HEK293T (cell line): ENCODE data around the gene MYMX.
"Not testable (repeated sequence)": the region's sequence is repeated elsewhere in the genome, so short reads cannot be mapped to it uniquely, and the experiment has no call there.

Source experiments
- CTCF ChIA-PET: fragments of 350-600 bp; formaldehyde crosslinking; extraction: SDS; loops from one replicate; lab custom pipeline; 2021; ENCODE audit warnings: antibody characterized with exemption, inconsistent platforms; lab: Yijun Ruan, JAX
- POLR2A ChIA-PET: fragments of 350-600 bp; formaldehyde crosslinking; extraction: SDS; loops from one replicate; lab custom pipeline; 2020; ENCODE audit warnings: antibody characterized with exemption, inconsistent platforms; lab: Yijun Ruan, JAX
- DNase-seq: peaks from one replicate; pipeline ENCODE4 v3.0.0; 2012; ENCODE audit warnings: mixed read lengths; ENCODE audit errors: extremely low spot score
- ARNT ChIP-seq: fragments of 450-650 bp; IDR thresholded peaks from 2 replicates; pipeline ENCODE4 v1.6.1; 2017; ENCODE audit warnings: mild to moderate bottlenecking
- BHLHE40 ChIP-seq: fragments of 450-650 bp; IDR thresholded peaks from 2 replicates; pipeline ENCODE4 v1.6.1; 2016; ENCODE audit warnings: mild to moderate bottlenecking, moderate library complexity, borderline replicate concordance
- CTBP1 ChIP-seq: fragments of 450-650 bp; IDR thresholded peaks from 2 replicates; pipeline ENCODE4 v1.6.1; 2016; ENCODE audit warnings: borderline replicate concordance
- ELF4 ChIP-seq: fragments of 450-650 bp; IDR thresholded peaks from 2 replicates; pipeline ENCODE4 v1.6.1; 2017; ENCODE audit warnings: antibody characterized with exemption
- FOXA1 ChIP-seq: fragments of 450-650 bp; IDR thresholded peaks from 2 replicates; pipeline ENCODE4 v1.6.1; 2016; ENCODE audit warnings: mild to moderate bottlenecking
- FOXK2 ChIP-seq: fragments of 450-650 bp; IDR thresholded peaks from 2 replicates; pipeline ENCODE4 v1.6.1; 2016; ENCODE audit warnings: mild to moderate bottlenecking
- FOXM1 ChIP-seq: fragments of 450-650 bp; IDR thresholded peaks from 2 replicates; pipeline ENCODE4 v1.6.1; 2017; ENCODE audit warnings: mild to moderate bottlenecking, borderline replicate concordance
- HDGF ChIP-seq: fragments of 450-650 bp; IDR thresholded peaks from 2 replicates; pipeline ENCODE4 v1.6.1; 2017; ENCODE audit warnings: antibody characterized with exemption, borderline replicate concordance
- L3MBTL2 ChIP-seq: fragments of 450-650 bp; conservative IDR thresholded peaks from 2 replicates; pipeline ENCODE4 v1.6.1; 2016; ENCODE audit warnings: mild to moderate bottlenecking
- LEF1 ChIP-seq: fragments of 450-650 bp; IDR thresholded peaks from 2 replicates; pipeline ENCODE4 v1.6.1; 2017; ENCODE audit warnings: mild to moderate bottlenecking, borderline replicate concordance
- NFRKB ChIP-seq: fragments of 450-650 bp; IDR thresholded peaks from 2 replicates; pipeline ENCODE4 v1.6.1; 2016; ENCODE audit warnings: mild to moderate bottlenecking, moderate library complexity
- SP1 ChIP-seq: fragments of 450-650 bp; IDR thresholded peaks from 2 replicates; pipeline ENCODE4 v1.6.1; 2017
- SUZ12 ChIP-seq: fragments of 450-650 bp; IDR thresholded peaks from 2 replicates; pipeline ENCODE4 v1.6.1; 2016; ENCODE audit warnings: mild to moderate bottlenecking
- TARDBP ChIP-seq: fragments of 450-650 bp; IDR thresholded peaks from 2 replicates; pipeline ENCODE4 v1.6.1; 2016
- ZNF384 ChIP-seq: fragments of 450-650 bp; IDR thresholded peaks from 2 replicates; pipeline ENCODE4 v1.6.1; 2016
- TF ChIP-seq, protein P1 (sequence below): fragments of 450-650 bp; IDR thresholded peaks from 2 replicates; pipeline ENCODE4 v1.6.1; 2016

The MYMX gene

DNA sequence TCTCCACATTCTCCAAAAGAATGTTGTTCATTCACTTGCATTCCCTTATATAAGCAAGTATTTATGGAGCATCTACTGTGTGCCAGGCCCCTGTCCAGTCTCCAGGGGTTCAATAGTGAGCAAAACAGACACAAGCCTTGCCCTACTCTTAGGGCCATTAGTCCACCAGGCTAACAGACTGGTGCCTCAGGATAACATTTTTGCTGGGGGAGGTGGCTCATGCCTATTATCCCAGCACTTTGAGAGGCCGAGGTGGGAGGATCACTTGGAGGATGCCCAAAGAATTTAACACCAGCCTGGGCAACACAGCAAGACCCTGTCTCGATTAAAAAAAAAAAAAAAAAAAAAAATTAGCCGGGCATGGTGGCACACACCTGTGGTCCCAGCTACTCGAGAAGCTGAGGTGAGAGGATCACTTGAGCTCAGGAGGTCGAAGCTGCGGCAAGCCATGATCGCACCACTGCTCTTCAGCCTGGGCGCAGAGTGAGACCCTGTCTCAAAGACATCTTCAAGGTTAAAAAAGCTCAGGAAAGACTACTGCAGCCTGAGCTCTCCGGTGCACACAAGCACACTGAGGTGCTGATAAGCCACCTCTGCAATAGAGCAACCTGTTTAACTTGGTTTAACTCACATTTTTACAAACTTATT, 38.2 kb upstream of the MYMX start:
- ChIA-PET POLR2A (no interaction called here), CTCF (no interaction called here)
- no peak for TF ChIP-seq SP1
- no peak for TF ChIP-seq L3MBTL2
- no peak for DNase-seq

DNA sequence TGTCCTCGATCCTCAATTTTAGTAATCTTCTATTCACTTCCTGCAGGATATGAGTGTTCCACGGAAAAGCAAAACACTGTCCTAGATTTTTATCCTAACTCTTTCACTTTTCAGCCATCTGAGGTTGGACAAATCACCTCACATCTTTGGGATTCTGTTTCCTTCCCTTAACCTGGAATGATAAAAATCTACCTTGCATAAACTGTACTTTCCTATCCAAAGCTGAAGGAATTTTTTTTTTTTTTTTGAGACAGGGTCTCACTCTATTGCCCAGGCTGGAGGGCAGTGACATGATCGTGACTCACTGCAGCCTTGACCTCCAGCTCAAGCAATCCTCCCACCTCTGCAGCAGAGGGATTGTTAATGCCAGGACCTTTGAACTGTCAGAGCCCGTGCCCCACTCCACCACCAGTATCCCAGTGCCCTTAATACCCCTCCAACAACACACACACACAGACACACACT, 37.6 kb upstream of the MYMX start:
- DNase-seq: no peak
- ChIA-PET POLR2A (no interaction called here), CTCF (no interaction called here)
- no peak for TF ChIP-seq LEF1
- no peak for TF ChIP-seq ZNF384
- TF ChIP-seq, protein P1, sequence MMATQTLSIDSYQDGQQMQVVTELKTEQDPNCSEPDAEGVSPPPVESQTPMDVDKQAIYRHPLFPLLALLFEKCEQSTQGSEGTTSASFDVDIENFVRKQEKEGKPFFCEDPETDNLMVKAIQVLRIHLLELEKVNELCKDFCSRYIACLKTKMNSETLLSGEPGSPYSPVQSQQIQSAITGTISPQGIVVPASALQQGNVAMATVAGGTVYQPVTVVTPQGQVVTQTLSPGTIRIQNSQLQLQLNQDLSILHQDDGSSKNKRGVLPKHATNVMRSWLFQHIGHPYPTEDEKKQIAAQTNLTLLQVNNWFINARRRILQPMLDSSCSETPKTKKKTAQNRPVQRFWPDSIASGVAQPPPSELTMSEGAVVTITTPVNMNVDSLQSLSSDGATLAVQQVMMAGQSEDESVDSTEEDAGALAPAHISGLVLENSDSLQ: no peak
- TF ChIP-seq FOXA1: no peak
- no peak for TF ChIP-seq CTBP1
- TF ChIP-seq ARNT: no peak

DNA sequence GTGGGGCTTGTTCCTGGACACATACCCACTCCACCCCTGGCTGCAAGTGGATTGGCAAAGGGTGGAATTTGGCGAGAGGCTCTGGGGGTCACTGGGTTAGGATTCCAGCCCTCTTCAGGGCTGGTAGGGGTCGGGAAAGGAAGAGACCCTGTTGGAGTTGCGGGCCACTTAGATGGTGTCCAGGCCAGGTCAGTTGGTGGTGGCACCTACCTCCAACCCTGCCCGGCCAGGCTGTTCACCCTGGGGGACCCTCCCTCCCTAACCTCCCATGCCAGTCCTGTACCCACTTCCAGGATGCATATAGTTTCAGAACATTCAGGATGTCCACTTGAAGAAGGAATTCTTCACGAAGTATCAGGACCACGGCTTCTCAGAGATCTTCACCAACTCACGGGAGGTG, 37.1 kb upstream of the MYMX start:
- TF ChIP-seq TARDBP (no peak), FOXK2 (no peak), SUZ12 (no peak), ARNT (no peak), L3MBTL2 (no peak), FOXA1 (no peak)
- ChIA-PET CTCF (no interaction called here), POLR2A (interaction anchor here (1.1 to 1.5 kb wide), 2 partner anchors 68 to 77 kb away, joined by 3 to 11 read pairs; partner anchors contain the start of gene HSP90AB1)
- DNase-seq: no peak

DNA sequence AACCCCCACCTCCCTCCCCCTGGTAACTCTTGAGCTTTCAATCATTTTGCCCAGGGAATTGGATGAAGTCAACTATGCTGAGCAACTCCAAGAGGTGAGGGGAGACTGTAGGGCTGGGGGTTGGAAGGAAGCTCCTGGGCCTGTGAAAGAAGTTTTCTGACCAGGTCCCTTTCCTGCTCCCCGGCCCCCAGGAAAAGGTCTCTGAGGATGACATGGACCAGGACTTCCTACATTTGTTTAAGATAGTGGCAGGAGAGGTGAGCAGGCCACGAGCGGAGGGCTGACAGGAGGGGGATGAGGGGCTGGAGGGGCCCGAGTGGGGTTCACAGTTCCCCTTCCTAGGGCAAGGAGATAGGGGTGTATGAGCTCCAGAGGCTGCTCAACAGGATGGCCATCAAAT, 36.3 kb upstream of the MYMX start:
- no peak for DNase-seq
- ChIA-PET POLR2A (interaction anchor here (1.1 to 1.5 kb wide), 2 partner anchors 67 to 76 kb away, joined by 3 to 11 read pairs; partner anchors contain the start of gene HSP90AB1), CTCF (interaction anchor here (1.0 kb wide), 1 partner anchor 57 kb away, joined by 3 read pairs; no protein-coding TSS in a partner anchor)
- TF ChIP-seq FOXA1 (no peak), ZNF384 (no peak), SUZ12 (no peak), ELF4 (no peak), SP1 (no peak), L3MBTL2 (no peak), HDGF (no peak), LEF1 (no peak), NFRKB (no peak), TARDBP (no peak), FOXM1 (no peak), CTBP1 (no peak), FOXK2 (no peak), BHLHE40 (no peak), ARNT (no peak)
- TF ChIP-seq, protein P1: no peak

DNA sequence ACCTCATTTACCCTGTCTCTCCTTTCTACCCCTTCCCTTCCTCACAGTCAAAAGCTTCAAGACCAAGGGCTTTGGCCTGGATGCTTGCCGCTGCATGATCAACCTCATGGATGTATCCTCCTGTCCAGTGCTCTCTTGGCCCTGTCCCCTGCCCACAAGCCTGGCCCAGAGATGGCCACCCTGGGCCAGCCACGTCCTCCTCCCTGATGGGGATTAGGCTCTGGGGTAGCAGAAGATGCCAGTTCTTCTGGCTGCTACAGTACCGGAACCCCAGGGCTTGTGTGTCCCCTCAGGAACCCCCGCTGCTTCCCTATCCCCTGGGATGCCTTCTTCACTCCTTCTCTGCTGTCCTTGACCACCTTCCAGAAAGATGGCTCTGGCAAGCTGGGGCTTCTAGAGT, 35.8 kb upstream of the MYMX start:
- ChIA-PET POLR2A (interaction anchor here (1.1 to 1.5 kb wide), 2 partner anchors 66 to 76 kb away, joined by 3 to 11 read pairs; partner anchors contain the start of gene HSP90AB1), CTCF (interaction anchor here (1.0 kb wide), 1 partner anchor 56 kb away, joined by 3 read pairs; no protein-coding TSS in a partner anchor)
- TF ChIP-seq TARDBP: no peak
- DNase-seq: no peak

DNA sequence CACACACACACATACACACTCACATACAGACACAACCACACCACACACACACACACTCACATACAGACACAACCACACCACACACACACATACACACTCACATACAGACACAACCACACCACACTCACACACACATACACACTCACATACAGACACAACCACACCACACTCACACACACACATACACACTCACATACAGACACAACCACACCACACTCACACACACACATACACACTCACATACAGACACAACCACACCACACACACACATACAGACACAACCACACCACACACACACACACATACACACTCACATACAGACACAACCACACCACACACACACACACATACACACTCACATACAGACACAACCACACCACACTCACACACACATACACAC, 34.9 kb upstream of the MYMX start:
- POLR2A ChIA-PET: not testable (repeated sequence)

DNA sequence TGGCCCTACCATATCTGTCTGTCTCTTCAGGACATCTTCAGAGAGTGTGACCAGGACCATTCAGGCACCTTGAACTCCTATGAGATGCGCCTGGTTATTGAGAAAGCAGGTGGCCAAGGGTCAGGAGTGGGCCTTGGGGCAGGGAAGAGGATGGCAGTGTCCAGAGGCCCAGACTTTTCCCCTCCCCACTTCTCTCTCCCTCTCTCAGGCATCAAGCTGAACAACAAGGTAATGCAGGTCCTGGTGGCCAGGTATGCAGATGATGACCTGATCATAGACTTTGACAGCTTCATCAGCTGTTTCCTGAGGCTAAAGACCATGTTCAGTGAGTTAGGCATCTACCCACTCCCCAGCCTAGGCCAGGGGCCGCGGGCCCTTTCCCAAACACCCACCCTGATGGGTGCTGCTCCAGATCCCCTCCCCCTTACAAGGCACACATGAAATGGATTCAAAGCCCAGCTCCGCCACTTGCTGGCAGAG, 33.8 kb upstream of the MYMX start:
- TF ChIP-seq CTBP1 (no peak), L3MBTL2 (no peak), HDGF (no peak), TARDBP (no peak)
- no peak for DNase-seq
- ChIA-PET CTCF (interaction anchor here (1.6 kb wide), 1 partner anchor 10 kb away, joined by 3 read pairs; no protein-coding TSS in a partner anchor), POLR2A (no interaction called here)

More for the DNA sequence above, 34.9 kb upstream of the MYMX start:
- DNase-seq, CTCF ChIA-PET: not testable (repeated sequence)

DNA sequence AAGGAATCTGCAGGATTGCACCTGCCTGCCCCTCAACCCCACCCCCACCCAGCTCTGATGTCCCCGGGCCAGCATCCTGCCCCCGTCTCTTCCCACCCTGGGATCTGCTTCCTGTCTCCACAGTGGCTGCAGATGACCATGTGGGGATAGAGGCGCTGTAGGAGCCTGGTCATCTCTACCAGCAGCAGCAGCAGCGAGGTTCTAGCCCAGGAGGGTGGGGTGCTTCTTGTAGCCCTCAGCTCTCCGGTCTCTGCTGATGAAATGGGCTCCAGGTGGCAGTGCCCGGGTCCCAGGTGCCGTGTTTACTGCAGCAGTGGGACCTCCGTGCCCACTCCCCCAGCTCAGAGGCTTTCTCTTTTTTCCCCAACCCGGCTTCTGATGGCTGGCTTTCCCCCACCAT, 32.9 kb upstream of the MYMX start:
- TF ChIP-seq CTBP1 (no peak), L3MBTL2 (no peak), SUZ12 (no peak), BHLHE40 (no peak), ARNT (no peak), ELF4 (no peak), ZNF384 (no peak), NFRKB (no peak), FOXA1 (no peak), FOXK2 (no peak)
- TF ChIP-seq, protein P1: no peak
- DNase-seq: no peak
- ChIA-PET POLR2A (no interaction called here), CTCF (interaction anchor here (1.6 kb wide), 1 partner anchor 11 kb away, joined by 3 read pairs; no protein-coding TSS in a partner anchor)

DNA sequence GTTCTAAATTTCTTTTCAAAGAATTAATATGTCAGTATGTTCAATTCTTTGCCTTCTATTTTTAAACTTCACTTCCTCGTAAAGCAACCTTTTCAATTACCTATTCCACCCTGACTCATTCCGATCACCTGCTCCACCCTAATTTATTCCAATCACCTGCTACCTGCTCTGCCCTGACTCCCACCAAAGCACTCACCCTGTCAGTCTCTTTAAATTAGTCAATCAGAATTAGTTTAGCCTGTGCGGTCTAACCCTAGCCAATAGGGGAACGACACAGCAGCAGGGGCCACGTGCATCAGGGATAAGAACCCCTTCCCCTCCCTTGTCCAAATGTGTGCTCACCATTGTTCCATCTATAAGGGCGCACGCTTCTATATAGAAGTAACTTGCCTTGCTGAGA, 31.4 kb upstream of the MYMX start:
- POLR2A ChIA-PET: interaction anchor here (0.9 kb wide), 1 partner anchor 61 kb away, joined by 3 read pairs; the partner anchor contains the start of gene HSP90AB1

More for the DNA sequence above, 31.4 kb upstream of the MYMX start:
- CTCF ChIA-PET: interaction anchor here (0.7 kb wide), 1 partner anchor 34 kb away, joined by 5 read pairs; no protein-coding TSS in a partner anchor
- not testable (repeated sequence) for DNase-seq
